Adipocyte (in vitro differentiated cells): ENCODE measurements around the gene TMEM59L.

Experiments
- DNase-seq: peaks from one replicate; pipeline ENCODE4 v3.0.0-alpha.2; 2015; ENCODE audit warnings: low read depth
- H3K27me3 ChIP-seq: replicated peaks from 2 replicates; pipeline ENCODE4 v1.7.0; 2013; ENCODE audit warnings: mild to moderate bottlenecking, low read length, moderate library complexity; ENCODE audit not compliant: control insufficient read depth, insufficient read depth
- H3K36me3 ChIP-seq: 2 replicates; pipeline ENCODE4 v1.7.0; 2013; ENCODE audit warnings: low read length, mild to moderate bottlenecking, moderate library complexity; ENCODE audit not compliant: control insufficient read depth, insufficient read depth, severe bottlenecking
- H3K4me1 ChIP-seq: 2 replicates; pipeline ENCODE4 v1.7.0; 2013; ENCODE audit warnings: mild to moderate bottlenecking, low read length, moderate library complexity; ENCODE audit not compliant: control insufficient read depth, insufficient read depth
- H3K4me3 ChIP-seq: 2 replicates; pipeline ENCODE4 v1.7.0; 2013; ENCODE audit warnings: mild to moderate bottlenecking, low read length, moderate library complexity
- H3K9ac ChIP-seq: 2 replicates; pipeline ENCODE4 v1.7.0; 2013; ENCODE audit warnings: mild to moderate bottlenecking, low read length, moderate library complexity
- H3K9me3 ChIP-seq: 2 replicates; pipeline ENCODE4 v1.7.0; 2013; ENCODE audit warnings: mild to moderate bottlenecking, low read length, moderate library complexity; ENCODE audit not compliant: control insufficient read depth

The TMEM59L gene

GRCh38 chr19:18666317-18666716, 53.6 kb downstream of the TMEM59L start:
- Histone ChIP-seq H3K36me3 (peaks cover 29% of the 10 kb centered on the region), H3K4me3 (no peak overlapping the region), H3K4me1 (peaks cover 11% of the 10 kb centered on the region), H3K9me3 (no peaks in the 10 kb centered on the region), H3K9ac (no peak overlapping the region), H3K27me3 (no peaks in the 10 kb centered on the region)
- no peak for DNase-seq

- no peaks in the 10 kb centered on the region for H3K27me3 ChIP-seq
- H3K4me3 ChIP-seq, result no peak overlapping the region
- H3K4me1 ChIP-seq, result peaks cover 10% of the 10 kb centered on the region
- H3K36me3 ChIP-seq, result peaks cover 29% of the 10 kb centered on the region
- H3K9ac ChIP-seq, result no peak overlapping the region
- no peaks in the 10 kb centered on the region for H3K9me3 ChIP-seq
- no peak for DNase-seq
Observed at GRCh38 chr19:18666784-18667183, 54.1 kb downstream of the TMEM59L start.

- no peak overlapping the region for H3K9ac ChIP-seq
- peaks cover 19% of the 10 kb centered on the region for H3K4me1 ChIP-seq
- H3K36me3 ChIP-seq, result peaks cover 29% of the 10 kb centered on the region
- no peak for DNase-seq
- no peaks in the 10 kb centered on the region for H3K9me3 ChIP-seq
- no peaks in the 10 kb centered on the region for H3K27me3 ChIP-seq
- no peak overlapping the region for H3K4me3 ChIP-seq
Observed at GRCh38 chr19:18667531-18668251, 55.0 kb downstream of the TMEM59L start.

GRCh38 chr19:18668252-18668631, 55.6 kb downstream of the TMEM59L start:
- H3K9ac ChIP-seq, result no peak overlapping the region
- no peak overlapping the region for H3K4me3 ChIP-seq
- DNase-seq, result no peak
- peaks cover 29% of the 10 kb centered on the region for H3K36me3 ChIP-seq
- H3K9me3 ChIP-seq, result no peaks in the 10 kb centered on the region
- no peaks in the 10 kb centered on the region for H3K27me3 ChIP-seq
- H3K4me1 ChIP-seq, result peaks cover 21% of the 10 kb centered on the region

GRCh38 chr19:18668744-18669523, 56.3 kb downstream of the TMEM59L start:
- Histone ChIP-seq H3K27me3 (no peaks in the 10 kb centered on the region), H3K4me3 (no peak overlapping the region), H3K9ac (no peak overlapping the region), H3K9me3 (no peaks in the 10 kb centered on the region), H3K36me3 (peaks cover 29% of the 10 kb centered on the region), H3K4me1 (peaks cover 18% of the 10 kb centered on the region)
- DNase-seq, result no peak

- no peak for DNase-seq
- no peak overlapping the region for H3K9ac ChIP-seq
Observed at GRCh38 chr19:18669524-18669817, 56.8 kb downstream of the TMEM59L start.

GRCh38 chr19:18669883-18670282, 57.2 kb downstream of the TMEM59L start:
- Histone ChIP-seq H3K9me3 (no peaks in the 10 kb centered on the region), H3K27me3 (no peaks in the 10 kb centered on the region), H3K36me3 (peaks cover 29% of the 10 kb centered on the region), H3K4me3 (no peak overlapping the region), H3K9ac (no peak overlapping the region), H3K4me1 (peaks cover 18% of the 10 kb centered on the region)
- no peak for DNase-seq

More at GRCh38 chr19:18669524-18669817, 56.8 kb downstream of the TMEM59L start:
- H3K9me3 ChIP-seq, result no peaks in the 10 kb centered on the region
- no peak overlapping the region for H3K4me3 ChIP-seq
- H3K27me3 ChIP-seq, result no peaks in the 10 kb centered on the region
- H3K4me1 ChIP-seq, result peaks cover 18% of the 10 kb centered on the region
- H3K36me3 ChIP-seq, result peaks cover 29% of the 10 kb centered on the region

GRCh38 chr19:18670312-18670711, 57.6 kb downstream of the TMEM59L start:
- peaks cover 18% of the 10 kb centered on the region for H3K4me1 ChIP-seq
- no peaks in the 10 kb centered on the region for H3K9me3 ChIP-seq
- peaks cover 28% of the 10 kb centered on the region for H3K36me3 ChIP-seq
- no peak overlapping the region for H3K9ac ChIP-seq
- no peak overlapping the region for H3K4me3 ChIP-seq
- no peak for DNase-seq
- no peaks in the 10 kb centered on the region for H3K27me3 ChIP-seq
